HEK293 (cell line): ENCODE data around the gene BEND2.

ENCODE experiments used
- BCL11A ChIP-seq: fragments of 450-650 bp; formaldehyde crosslinking; IDR thresholded peaks from 2 replicates; pipeline ENCODE4 v1.5.1; 2016; ENCODE audit warnings: low read depth, missing biosample characterization, missing genetic modification characterization
- CTCF ChIP-seq: fragments of 450-650 bp; formaldehyde crosslinking; IDR thresholded peaks from 2 replicates; pipeline ENCODE4 v1.5.1; 2016; ENCODE audit warnings: missing biosample characterization, missing genetic modification characterization
- PATZ1 ChIP-seq: fragments of 450-650 bp; formaldehyde crosslinking; IDR thresholded peaks from 2 replicates; pipeline ENCODE4 v1.5.1; 2016; ENCODE audit warnings: missing biosample characterization, missing genetic modification characterization
- ZBTB44 ChIP-seq: fragments of 450-650 bp; IDR thresholded peaks from 2 replicates; pipeline ENCODE4 v1.5.1; 2018; ENCODE audit warnings: missing biosample characterization, mild to moderate bottlenecking, missing genetic modification characterization
- ZEB2 ChIP-seq: fragments of 450-650 bp; formaldehyde crosslinking; IDR thresholded peaks from 2 replicates; pipeline ENCODE4 v1.5.1; 2016; ENCODE audit warnings: missing biosample characterization, missing genetic modification characterization
- ZNF184 ChIP-seq: fragments of 450-650 bp; IDR thresholded peaks from 2 replicates; pipeline ENCODE4 v1.5.1; 2018; ENCODE audit warnings: missing biosample characterization, mild to moderate bottlenecking, missing genetic modification characterization
- ZNF274 ChIP-seq, 2 experiments: fragments of 200-500 bp in 1 of 2; fragments of 450-650 bp in 1 of 2; sonication (Bioruptor generic) in 1 of 2; formaldehyde crosslinking in 1 of 2; IDR thresholded peaks; 2 replicates each; pipeline versions ENCODE4 v1.5.1 to v1.6.1; 2014 to 2016; ENCODE audit warnings: borderline replicate concordance in 1 of 2, inconsistent platforms in 1 of 2, low read length in 1 of 2, missing biosample characterization in 1 of 2, missing genetic modification characterization in 1 of 2
- ZNF280D ChIP-seq: fragments of 450-650 bp; formaldehyde crosslinking; IDR thresholded peaks from 2 replicates; pipeline ENCODE4 v1.5.1; 2016; ENCODE audit warnings: missing biosample characterization, missing genetic modification characterization
- ZNF350 ChIP-seq: fragments of 450-650 bp; formaldehyde crosslinking; IDR thresholded peaks from 2 replicates; pipeline ENCODE4 v1.5.0; 2017; ENCODE audit warnings: missing biosample characterization, mild to moderate bottlenecking, missing genetic modification characterization
- TF ChIP-seq, protein P1 (sequence below): fragments of 450-650 bp; formaldehyde crosslinking; IDR thresholded peaks from 2 replicates; pipeline ENCODE4 v1.5.1; 2016; ENCODE audit warnings: missing biosample characterization, missing genetic modification characterization

GRCh38 chrX:18126971-18127370 is 93.7 kb downstream of the BEND2 start:
- TF ChIP-seq PATZ1 (tag by site-specific recombination) (no peak), ZNF184 (no peak), CTCF (no peak), BCL11A (tag by site-specific recombination) (no peak), ZNF350 (tag by site-specific recombination) (no peak), ZEB2 (tag by site-specific recombination) (no peak), ZNF274 (IDR thresholded peaks at IDR 0.05; ENCODE audit: low read length) (no peak), ZNF274 (tag by site-specific recombination; IDR thresholded peaks at IDR 0.05; ENCODE audit: borderline replicate concordance) (no peak), ZNF280D (no peak), ZBTB44 (tag by site-specific recombination) (no peak)
- TF ChIP-seq, protein P1, sequence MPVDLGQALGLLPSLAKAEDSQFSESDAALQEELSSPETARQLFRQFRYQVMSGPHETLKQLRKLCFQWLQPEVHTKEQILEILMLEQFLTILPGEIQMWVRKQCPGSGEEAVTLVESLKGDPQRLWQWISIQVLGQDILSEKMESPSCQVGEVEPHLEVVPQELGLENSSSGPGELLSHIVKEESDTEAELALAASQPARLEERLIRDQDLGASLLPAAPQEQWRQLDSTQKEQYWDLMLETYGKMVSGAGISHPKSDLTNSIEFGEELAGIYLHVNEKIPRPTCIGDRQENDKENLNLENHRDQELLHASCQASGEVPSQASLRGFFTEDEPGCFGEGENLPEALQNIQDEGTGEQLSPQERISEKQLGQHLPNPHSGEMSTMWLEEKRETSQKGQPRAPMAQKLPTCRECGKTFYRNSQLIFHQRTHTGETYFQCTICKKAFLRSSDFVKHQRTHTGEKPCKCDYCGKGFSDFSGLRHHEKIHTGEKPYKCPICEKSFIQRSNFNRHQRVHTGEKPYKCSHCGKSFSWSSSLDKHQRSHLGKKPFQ (tag by site-specific recombination) = no peak
